Lower leg skin (tissue), 3 donors: Measurements from ENCODE around the gene CYS1.

Experiments used
- POLR2A ChIP-seq, 2 donors: fragments of 450-650 bp; IDR thresholded peaks; one replicate each; pipeline ENCODE4 v1.6.1; 2016 to 2017; ENCODE audit warnings: antibody characterized with exemption in 2 of 2, mild to moderate bottlenecking in 1 of 2, moderate library complexity in 1 of 2
- TF ChIP-seq, protein P1 (sequence below), 3 donors: fragments of 450-650 bp; IDR thresholded peaks; one replicate each; pipeline ENCODE4 v1.5.1; 2016; ENCODE audit warnings: antibody characterized with exemption in 3 of 3, mild to moderate bottlenecking in 3 of 3, moderate library complexity in 2 of 3

DNA sequence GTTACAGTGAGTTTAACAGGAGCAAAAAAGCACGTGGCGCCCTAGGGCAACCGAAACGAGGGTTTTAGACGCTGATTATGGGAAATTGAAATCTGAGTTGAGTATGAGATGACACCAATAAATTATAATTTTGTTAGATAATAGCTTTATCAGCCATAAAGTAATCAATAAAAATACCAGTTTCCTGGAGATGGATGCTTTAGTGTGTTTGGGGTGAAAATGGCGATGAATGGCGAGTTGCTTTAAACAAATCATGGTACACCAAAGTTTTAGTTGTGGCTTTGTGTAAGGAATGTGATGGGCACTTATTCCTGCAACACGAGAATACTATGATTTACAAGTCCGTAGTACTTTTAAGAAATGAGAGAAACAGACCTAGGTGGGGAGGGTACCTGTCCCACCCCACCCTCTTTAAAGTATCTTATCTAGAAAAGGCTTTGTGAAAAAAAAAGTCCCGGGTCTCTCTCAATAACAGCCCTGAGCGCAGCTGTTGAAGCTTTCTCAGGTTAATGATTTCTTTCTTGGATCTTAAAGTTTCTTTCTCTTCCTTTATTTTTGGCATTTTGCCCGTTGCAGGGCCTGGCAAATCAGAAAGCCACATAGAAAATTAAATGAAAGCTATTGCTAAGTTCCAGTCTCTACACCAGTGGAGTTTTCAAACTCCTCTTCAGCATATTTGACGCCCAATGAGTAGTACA lies 40.8 kb upstream of the CYS1 start:
- TF ChIP-seq, protein P1, sequence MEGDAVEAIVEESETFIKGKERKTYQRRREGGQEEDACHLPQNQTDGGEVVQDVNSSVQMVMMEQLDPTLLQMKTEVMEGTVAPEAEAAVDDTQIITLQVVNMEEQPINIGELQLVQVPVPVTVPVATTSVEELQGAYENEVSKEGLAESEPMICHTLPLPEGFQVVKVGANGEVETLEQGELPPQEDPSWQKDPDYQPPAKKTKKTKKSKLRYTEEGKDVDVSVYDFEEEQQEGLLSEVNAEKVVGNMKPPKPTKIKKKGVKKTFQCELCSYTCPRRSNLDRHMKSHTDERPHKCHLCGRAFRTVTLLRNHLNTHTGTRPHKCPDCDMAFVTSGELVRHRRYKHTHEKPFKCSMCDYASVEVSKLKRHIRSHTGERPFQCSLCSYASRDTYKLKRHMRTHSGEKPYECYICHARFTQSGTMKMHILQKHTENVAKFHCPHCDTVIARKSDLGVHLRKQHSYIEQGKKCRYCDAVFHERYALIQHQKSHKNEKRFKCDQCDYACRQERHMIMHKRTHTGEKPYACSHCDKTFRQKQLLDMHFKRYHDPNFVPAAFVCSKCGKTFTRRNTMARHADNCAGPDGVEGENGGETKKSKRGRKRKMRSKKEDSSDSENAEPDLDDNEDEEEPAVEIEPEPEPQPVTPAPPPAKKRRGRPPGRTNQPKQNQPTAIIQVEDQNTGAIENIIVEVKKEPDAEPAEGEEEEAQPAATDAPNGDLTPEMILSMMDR (IDR thresholded peaks at IDR 0.05) = no peak
- TF ChIP-seq POLR2A (IDR thresholded peaks at IDR 0.05) = no peak
